HCT116 (cell line): ENCODE measurements around the gene GLYR1. TPM values are rescaled to one million over a fixed set of nuclear protein-coding genes. Genes with fewer than 3 reads are reported as not detected.

Source experiments
- ATAC-seq: fragments of 200-7000 bp; cut with Tn5 transposase; 2 replicates; pipeline ENCODE4 v1.9.1; 2020; ENCODE audit warnings: mild to moderate bottlenecking, moderate library complexity
- BruUV-seq: library from RNA; stranded (reverse); fragments of 400-500 nt; replicated peaks from 2 replicates; lab custom pipeline; 2021; lab: Mats Ljungman, UMichigan
- CTCF ChIA-PET: fragments of 300-600 bp; sonication (Branson Sonifier 250); formaldehyde crosslinking; loops from one replicate; lab custom pipeline; 2021; ENCODE audit warnings: antibody characterized with exemption; lab: Charles Lee
- POLR2A ChIA-PET: fragments of 300-600, 350-600 bp; sonication (Branson Sonifier 250); formaldehyde crosslinking; loops from one replicate; lab custom pipeline; 2021; ENCODE audit warnings: antibody characterized with exemption; lab: Charles Lee
- RAD21 ChIA-PET, 2 experiments: fragments of 300-600 bp; sonication (Branson Sonifier 250); formaldehyde crosslinking; loops; one replicate each; lab custom pipeline; 2023; ENCODE audit warnings: low total read pairs in 2 of 2; ENCODE audit not compliant: uncharacterized antibody in 2 of 2, unreplicated experiment in 2 of 2, low non-redundant PET in 1 of 2; lab: Charles Lee
- DNase-seq: peaks from one replicate; pipeline ENCODE4 v3.0.0-alpha.2; 2010; ENCODE audit warnings: low read depth, low spot score
- H2AFZ ChIP-seq: fragments of 200-600 bp; shearing (Covaris generic), sonication (generic); 2 replicates; pipeline ENCODE4 v1.6.1; 2017; ENCODE audit warnings: low read depth, mixed run types, mixed read lengths, antibody characterized with exemption, low read length; ENCODE audit not compliant: poor library complexity, severe bottlenecking
- H3K27ac ChIP-seq: 2 replicates; pipeline ENCODE4 v1.5.1; 2012; ENCODE audit warnings: low read depth, low read length
- H3K27me3 ChIP-seq: fragments of 200-600 bp; sonication (generic); 2 replicates; pipeline ENCODE4 v1.6.1; 2016; ENCODE audit warnings: mixed run types, low read length, mixed read lengths; ENCODE audit not compliant: insufficient read depth
- H3K36me3 ChIP-seq, 2 experiments: fragments of 200-500 bp in 1 of 2; fragments of 200-600 bp in 1 of 2; sonication (Bioruptor generic) in 1 of 2; sonication (generic) in 1 of 2; 2 replicates each; pipeline versions ENCODE4 v1.5.1 to v1.6.1; 2014 to 2016; ENCODE audit warnings: low read length in 2 of 2, inconsistent platforms in 1 of 2, mixed read lengths in 1 of 2, mixed run types in 1 of 2; ENCODE audit not compliant: insufficient read depth in 2 of 2, control insufficient read depth in 1 of 2
- H3K4me1 ChIP-seq, 2 experiments: fragments of 200-600 bp in 1 of 2; sonication (generic) in 1 of 2; 2 replicates each; pipeline versions ENCODE4 v1.5.1 to v1.6.1; 2012 to 2017; ENCODE audit warnings: low read length in 2 of 2, inconsistent platforms in 1 of 2, mild to moderate bottlenecking in 1 of 2, mixed read lengths in 1 of 2, mixed run types in 1 of 2, moderate library complexity in 1 of 2; ENCODE audit not compliant: insufficient read depth in 2 of 2, control insufficient read depth in 1 of 2
- H3K4me2 ChIP-seq: fragments of 200-600 bp; sonication (generic); 2 replicates; pipeline ENCODE4 v1.6.1; 2017; ENCODE audit warnings: mixed run types, low read length, mixed read lengths
- H3K4me3 ChIP-seq, 2 experiments: fragments of 200-600 bp in 1 of 2; sonication (generic) in 1 of 2; replicated peaks in 1 of 2; 2 replicates each; pipeline ENCODE4 v1.5.1; 2011 to 2016; ENCODE audit warnings: low read length in 2 of 2, control low read depth in 1 of 2, low read depth in 1 of 2, mild to moderate bottlenecking in 1 of 2, mixed read lengths in 1 of 2, mixed run types in 1 of 2
- H3K79me2 ChIP-seq: fragments of 200-600 bp; sonication (generic); 2 replicates; pipeline ENCODE4 v1.6.1; 2017; ENCODE audit warnings: mild to moderate bottlenecking, mixed run types, low read length, moderate library complexity, mixed read lengths; ENCODE audit not compliant: insufficient read depth
- H3K9ac ChIP-seq: fragments of 200-600 bp; sonication (generic); 2 replicates; pipeline ENCODE4 v1.6.1; 2016; ENCODE audit warnings: low read length, mixed read lengths
- H3K9me2 ChIP-seq: fragments of 200-600 bp; sonication (generic), shearing (Covaris generic); 2 replicates; pipeline ENCODE4 v1.6.1; 2017; ENCODE audit warnings: mixed run types, mild to moderate bottlenecking, moderate library complexity; ENCODE audit not compliant: insufficient read depth
- H3K9me3 ChIP-seq, 2 experiments: fragments of 200-500 bp in 1 of 2; fragments of 200-600 bp in 1 of 2; sonication (Bioruptor generic) in 1 of 2; sonication (generic) in 1 of 2; 2 replicates each; pipeline ENCODE4 v1.6.1; 2014 to 2017; ENCODE audit warnings: low read length in 2 of 2, mixed read lengths in 2 of 2, inconsistent platforms in 1 of 2, low read depth in 1 of 2, mild to moderate bottlenecking in 1 of 2, mixed run types in 1 of 2, moderate library complexity in 1 of 2; ENCODE audit not compliant: control insufficient read depth in 1 of 2, insufficient read depth in 1 of 2
- H4K20me1 ChIP-seq: fragments of 200-600 bp; sonication (generic), shearing (Covaris generic); 2 replicates; pipeline ENCODE4 v1.6.1; 2017; ENCODE audit warnings: mixed run types, mild to moderate bottlenecking, moderate library complexity; ENCODE audit not compliant: insufficient read depth
- ATF3 ChIP-seq: IDR thresholded peaks from 2 replicates; pipeline ENCODE4 v1.6.1; 2012
- CTCF ChIP-seq, 3 experiments: fragments of 200-600 bp in 1 of 3; sonication (generic) in 1 of 3; IDR thresholded peaks in 2 of 3; conservative IDR thresholded peaks in 1 of 3; 2 replicates each; pipeline ENCODE4 v1.5.1; 2012 to 2017; ENCODE audit warnings: low read depth in 2 of 3, low read length in 2 of 3, antibody characterized with exemption in 1 of 3, borderline replicate concordance in 1 of 3, control low read depth in 1 of 3, mild to moderate bottlenecking in 1 of 3, mixed read lengths in 1 of 3, mixed run types in 1 of 3, moderate library complexity in 1 of 3; ENCODE audit not compliant: insufficient read depth in 1 of 3
- EGR1 ChIP-seq: IDR thresholded peaks from 2 replicates; pipeline ENCODE4 v1.6.1; 2012; ENCODE audit warnings: low read depth
- ELF1 ChIP-seq: IDR thresholded peaks from 2 replicates; pipeline ENCODE4 v1.6.1; 2012; ENCODE audit warnings: low read depth, borderline replicate concordance
- EZH2 ChIP-seq: fragments of 200-600 bp; sonication (generic); IDR thresholded peaks from 2 replicates; pipeline ENCODE4 v1.6.1; 2017; ENCODE audit warnings: antibody characterized with exemption, mixed run types
- FOSL1 ChIP-seq: IDR thresholded peaks from 2 replicates; pipeline ENCODE4 v1.6.1; 2012; ENCODE audit warnings: low read depth
- JUND ChIP-seq: IDR thresholded peaks from 2 replicates; pipeline ENCODE4 v1.6.1; 2012
- MAX ChIP-seq: IDR thresholded peaks from 2 replicates; pipeline ENCODE4 v1.6.1; 2012
- POLR2A ChIP-seq: IDR thresholded peaks from 2 replicates; pipeline ENCODE4 v1.7.0; 2011; ENCODE audit warnings: borderline replicate concordance; ENCODE audit not compliant: insufficient read depth, insufficient read length; ENCODE audit errors: extremely low read depth
- RAD21 ChIP-seq: IDR thresholded peaks from 2 replicates; pipeline ENCODE4 v1.6.1; 2012; ENCODE audit warnings: low read depth, mild to moderate bottlenecking
- REST ChIP-seq: IDR thresholded peaks from 2 replicates; pipeline ENCODE4 v1.6.1; 2012; ENCODE audit warnings: low read depth
- SIN3A ChIP-seq: IDR thresholded peaks from 2 replicates; pipeline ENCODE4 v1.6.1; 2012; ENCODE audit warnings: low read depth
- ZFX ChIP-seq: fragments of 450-650 bp; IDR thresholded peaks from 2 replicates; pipeline ENCODE4 v1.6.1; 2017
- ZNF274 ChIP-seq: fragments of 200-500 bp; sonication (Bioruptor generic); IDR thresholded peaks from 2 replicates; pipeline ENCODE4 v1.6.1; 2014; ENCODE audit warnings: mild to moderate bottlenecking, low read depth, low read length, inconsistent platforms
- intact Hi-C: fragments of 100-400 bp; cut with micrococcal nuclease; formaldehyde crosslinking; loops from 2 replicates; pipeline ENCODE4 v1.10.0; 2022
- total RNA-seq: library from RNA; stranded (reverse); gene quantifications from one replicate; pipeline ENCODE4 v1.2.1, GENCODE V29; 2021; ENCODE audit not compliant: unreplicated experiment

Gene GLYR1
- total RNA-seq, 1 experiment from 2014 or later: 50.0 TPM

- DNase-seq: no peak
- Histone ChIP-seq H3K4me1 (peaks cover 15 to 18% of the 10 kb centered on the region in 2 experiments), H3K36me3 (no peaks in the 10 kb centered on the region), H3K4me3 (no peak overlapping the region), H3K79me2 (no peaks in the 10 kb centered on the region), H3K9ac (no peak overlapping the region), H3K9me2 (no peaks in the 10 kb centered on the region), H3K27ac (no peak overlapping the region), H4K20me1 (no peaks in the 10 kb centered on the region), H2AFZ (no peak overlapping the region), H3K9me3 (no peaks in the 10 kb centered on the region), H3K4me2 (no peak overlapping the region), H3K27me3 (no peaks in the 10 kb centered on the region)
- POLR2A ChIA-PET: no interaction called here
- RAD21 ChIA-PET: no interaction called here
- no TSS peak for BruUV-seq
- intact Hi-C loops: no loop called here
- ATAC-seq: no peak
- CTCF ChIA-PET: no interaction called here
- TF ChIP-seq EZH2 (no peak), EGR1 (no peak), REST (no peak), SIN3A (no peak), POLR2A (no peak), ELF1 (no peak), ZNF274 (no peak), MAX (no peak), FOSL1 (no peak), CTCF (IDR thresholded peaks at IDR 0.05 in 2 of 3, conservative IDR thresholded peaks at IDR 0.05 in 1 of 3; ENCODE audit: borderline replicate concordance in 1 of 3, insufficient read depth in 1 of 3, low read depth in 2 of 3, low read length in 2 of 3) (no peak), JUND (no peak), ATF3 (no peak), ZFX (no peak), RAD21 (no peak)
Measured at GRCh38 chr16:4798456-4798855, 48.6 kb downstream of the GLYR1 start.
